OCI-LY3 (cell line): ENCODE data around the gene P2RX6.

Experiments
- H2AFZ ChIP-seq: fragments of 200-600, 300-600 bp; shearing (Covaris generic); 2 replicates; pipeline ENCODE4 v1.6.0; 2014; ENCODE audit warnings: antibody characterized with exemption, low read depth, low read length
- H3K27ac ChIP-seq: fragments of 200-600, 300-600 bp; sonication (generic); 2 replicates; pipeline ENCODE4 v1.5.1; 2014; ENCODE audit warnings: mild to moderate bottlenecking, low read length, moderate library complexity, mixed read lengths
- H3K27me3 ChIP-seq: fragments of 200-600, 300-600 bp; sonication (generic); 2 replicates; pipeline ENCODE4 v1.6.1; 2014; ENCODE audit warnings: low read depth, low read length, mixed read lengths
- H3K36me3 ChIP-seq: fragments of 200-600, 300-600 bp; sonication (generic); replicated peaks from 2 replicates; pipeline ENCODE3; 2014; ENCODE audit warnings: low read depth, low read length, mixed read lengths
- H3K4me1 ChIP-seq: fragments of 300-600, 200-600 bp; sonication (generic); 2 replicates; pipeline ENCODE4 v1.6.1; 2014; ENCODE audit warnings: low read length, mixed read lengths
- H3K4me2 ChIP-seq: fragments of 200-600, 300-600 bp; sonication (generic); 2 replicates; pipeline ENCODE4 v1.6.1; 2014; ENCODE audit warnings: low read length, mixed read lengths
- H3K4me3 ChIP-seq: fragments of 300-600, 200-600 bp; sonication (generic); 2 replicates; pipeline ENCODE4 v1.5.1; 2014; ENCODE audit warnings: antibody characterized with exemption, mild to moderate bottlenecking, low read length, moderate library complexity
- H3K79me2 ChIP-seq: fragments of 300-600, 200-600 bp; shearing (Covaris generic); 2 replicates; pipeline ENCODE4 v1.6.1; 2014; ENCODE audit warnings: mild to moderate bottlenecking, low read length, mixed read lengths
- H3K9ac ChIP-seq: fragments of 300-600, 200-600 bp; shearing (Covaris generic); 2 replicates; pipeline ENCODE4 v1.6.0; 2014; ENCODE audit warnings: mild to moderate bottlenecking, low read length, moderate library complexity
- H3K9me3 ChIP-seq: fragments of 200-600, 300-600 bp; shearing (Covaris generic); 2 replicates; pipeline ENCODE4 v1.6.1; 2014; ENCODE audit warnings: low read length, mixed read lengths; ENCODE audit not compliant: insufficient read depth
- H4K20me1 ChIP-seq: fragments of 200-600, 300-600 bp; sonication (generic); 2 replicates; pipeline ENCODE4 v1.6.1; 2016; ENCODE audit warnings: low read length, mixed read lengths; ENCODE audit not compliant: insufficient read depth
- CTCF ChIP-seq: fragments of 200-600, 300-600 bp; sonication (generic); IDR thresholded peaks from 2 replicates; pipeline ENCODE4 v1.5.1; 2014; ENCODE audit warnings: antibody characterized with exemption, low read length, low read depth
- EZH2phosphoT487 ChIP-seq: fragments of 200-600 bp; shearing (Covaris generic); IDR thresholded peaks from 2 replicates; pipeline ENCODE4 v1.6.1; 2018; ENCODE audit warnings: antibody characterized with exemption, mixed run types, low read depth

P2RX6 gene

GRCh38 chr22:21043860-21044535, 29.0 kb downstream of the P2RX6 start:
- H4K20me1 ChIP-seq, result no peaks in the 10 kb centered on the region
- H3K27me3 ChIP-seq, result peaks cover 16% of the 10 kb centered on the region
- peaks cover 10% of the 10 kb centered on the region for H3K4me1 ChIP-seq
- no peak overlapping the region for H2AFZ ChIP-seq
- no peak overlapping the region for H3K4me3 ChIP-seq
- no peaks in the 10 kb centered on the region for H3K36me3 ChIP-seq
- H3K4me2 ChIP-seq, result no peak overlapping the region
- no peak for TF ChIP-seq CTCF
- no peak for TF ChIP-seq EZH2phosphoT487
- H3K27ac ChIP-seq, result no peak overlapping the region
- no peaks in the 10 kb centered on the region for H3K9me3 ChIP-seq
- no peaks in the 10 kb centered on the region for H3K79me2 ChIP-seq
- no peak overlapping the region for H3K9ac ChIP-seq

DNA sequence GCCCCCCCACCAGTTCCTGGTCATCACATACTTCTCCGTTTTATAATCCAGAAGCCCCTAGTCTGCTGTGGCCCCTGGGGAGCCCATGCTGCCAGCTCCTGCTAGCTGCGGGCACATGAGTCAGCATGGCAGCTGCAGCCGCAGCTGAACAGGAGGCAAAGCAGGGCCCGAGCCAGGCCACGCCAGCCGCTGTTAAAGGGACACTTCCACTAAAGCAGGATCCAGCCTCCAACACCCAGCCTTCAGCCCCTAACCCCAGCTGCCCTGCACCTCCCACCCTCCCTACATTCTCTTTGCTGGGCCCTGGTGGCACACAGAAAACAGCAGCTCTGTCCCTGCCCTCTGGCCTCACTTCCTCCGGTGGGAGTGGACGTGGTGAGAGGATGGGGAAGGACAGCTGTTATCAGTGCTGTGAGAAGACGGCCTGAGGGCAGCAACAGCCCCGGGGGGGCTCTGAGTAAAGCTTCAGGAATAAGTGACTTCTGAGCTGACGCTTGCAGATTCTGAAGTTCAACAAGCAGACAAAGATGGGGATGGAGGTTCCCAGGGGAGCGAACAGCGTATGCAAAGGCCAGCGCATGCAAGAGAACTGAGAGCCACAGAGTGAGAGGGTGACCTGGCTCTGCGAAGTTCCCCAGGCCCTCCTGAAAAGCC, 30.1 kb downstream of the P2RX6 start:
- Histone ChIP-seq H3K4me2 (peak overlapping the region; percentile 75), H3K36me3 (no peaks in the 10 kb centered on the region), H3K27me3 (peaks cover 16% of the 10 kb centered on the region), H2AFZ (peak overlapping the region; percentile 45; the same call in 1 of the 2 replicates), H3K4me3 (peak overlapping the region; percentile 73), H3K79me2 (no peaks in the 10 kb centered on the region), H3K4me1 (peaks cover 10% of the 10 kb centered on the region), H3K27ac (no peak overlapping the region), H3K9ac (no peak overlapping the region), H4K20me1 (no peaks in the 10 kb centered on the region), H3K9me3 (no peaks in the 10 kb centered on the region)
- TF ChIP-seq CTCF (no peak), EZH2phosphoT487 (no peak)

GRCh38 chr22:21045585-21046294, 30.8 kb downstream of the P2RX6 start, which contains the start of gene LRRC74B:
LRRC74B (plus strand) TSS chr22:21045946; CDS start chr22:21045987, 41 bp downstream.
- H2AFZ ChIP-seq, result peak within 1 kb of the TSS; percentile 45; the same call in 1 of the 2 replicates
- peaks cover 16% of the 10 kb centered on the region for H3K27me3 ChIP-seq
- no peak within 1 kb of the TSS for H3K9ac ChIP-seq

More at GRCh38 chr22:21045585-21046294, 30.8 kb downstream of the P2RX6 start, which contains the start of gene LRRC74B:
- Histone ChIP-seq H4K20me1 (no peaks in the 10 kb centered on the region), H3K9me3 (no peaks in the 10 kb centered on the region), H3K79me2 (no peaks in the 10 kb centered on the region), H3K4me2 (peak within 1 kb of the TSS; percentile 75), H3K27ac (no peak within 1 kb of the TSS), H3K36me3 (no peaks in the 10 kb centered on the region), H3K4me3 (peak within 1 kb of the TSS; percentile 73), H3K4me1 (peaks cover 10% of the 10 kb centered on the region)
- TF ChIP-seq CTCF (no peak), EZH2phosphoT487 (no peak)
